Trophoblast cell (in vitro differentiated cells and primary cell): ENCODE measurements around the gene PHF3.

Experiments
- DNase-seq, 2 donors: peaks; one replicate each; pipeline ENCODE4 v3.0.0-alpha.2; 2016
- H2AFZ ChIP-seq: 2 replicates; pipeline ENCODE4 v1.6.1; 2013; ENCODE audit warnings: low read length, moderate library complexity, mild to moderate bottlenecking; ENCODE audit not compliant: insufficient read depth, poor library complexity
- H2AK5ac ChIP-seq: 2 replicates; pipeline ENCODE4 v1.6.1; 2013; ENCODE audit warnings: mild to moderate bottlenecking, low read length
- H2BK120ac ChIP-seq: 2 replicates; pipeline ENCODE4 v1.6.1; 2013; ENCODE audit warnings: low read length, mild to moderate bottlenecking, moderate library complexity; ENCODE audit not compliant: insufficient read depth, poor library complexity
- H2BK12ac ChIP-seq: 2 replicates; pipeline ENCODE4 v1.6.1; 2013; ENCODE audit warnings: mild to moderate bottlenecking, low read length, moderate library complexity
- H2BK5ac ChIP-seq: 2 replicates; pipeline ENCODE4 v1.6.1; 2013; ENCODE audit warnings: low read length, low read depth, moderate library complexity, mild to moderate bottlenecking; ENCODE audit not compliant: poor library complexity
- H3K14ac ChIP-seq: 2 replicates; pipeline ENCODE4 v1.6.1; 2013; ENCODE audit warnings: mild to moderate bottlenecking, low read length
- H3K18ac ChIP-seq: 2 replicates; pipeline ENCODE4 v1.6.1; 2013; ENCODE audit warnings: mild to moderate bottlenecking, low read length
- H3K23ac ChIP-seq: 2 replicates; pipeline ENCODE4 v1.6.1; 2013; ENCODE audit warnings: low read length
- H3K27ac ChIP-seq: 2 replicates; pipeline ENCODE4 v1.5.1; 2013; ENCODE audit warnings: low read depth, mild to moderate bottlenecking, inconsistent platforms, low read length, moderate library complexity
- H3K27me3 ChIP-seq: 2 replicates; pipeline ENCODE4 v1.6.1; 2013; ENCODE audit warnings: inconsistent platforms, mild to moderate bottlenecking, low read length, moderate library complexity; ENCODE audit not compliant: insufficient read depth
- H3K36me3 ChIP-seq, 2 experiments: 1 replicate in 1 of 2; 2 replicates in 1 of 2; pipeline ENCODE4 v1.6.1; 2013; ENCODE audit warnings: low read length in 2 of 2, mild to moderate bottlenecking in 2 of 2, moderate library complexity in 1 of 2; ENCODE audit not compliant: insufficient read depth in 2 of 2, control insufficient read depth in 1 of 2
- H3K4ac ChIP-seq: 2 replicates; pipeline ENCODE4 v1.6.1; 2013; ENCODE audit warnings: low read depth, mild to moderate bottlenecking, low read length, moderate library complexity
- H3K4me1 ChIP-seq, 2 experiments: 1 replicate in 1 of 2; 2 replicates in 1 of 2; pipeline ENCODE4 v1.6.1; 2013; ENCODE audit warnings: low read length in 2 of 2, mild to moderate bottlenecking in 2 of 2, moderate library complexity in 1 of 2; ENCODE audit not compliant: insufficient read depth in 2 of 2, control insufficient read depth in 1 of 2
- H3K4me2 ChIP-seq: 2 replicates; pipeline ENCODE4 v1.6.1; 2013; ENCODE audit warnings: inconsistent platforms, mild to moderate bottlenecking, low read length, moderate library complexity
- H3K4me3 ChIP-seq: 2 replicates; pipeline ENCODE4 v1.5.1; 2013; ENCODE audit warnings: mild to moderate bottlenecking, low read depth, low read length, inconsistent platforms
- H3K79me1 ChIP-seq: one replicate; pipeline ENCODE4 v1.6.1; 2013; ENCODE audit warnings: low read length
- H3K79me2 ChIP-seq: 2 replicates; pipeline ENCODE4 v1.6.1; 2013; ENCODE audit warnings: low read length, mild to moderate bottlenecking; ENCODE audit not compliant: control insufficient read depth, insufficient read depth, poor library complexity
- H3K9ac ChIP-seq: 2 replicates; pipeline ENCODE4 v1.6.1; 2013; ENCODE audit warnings: mild to moderate bottlenecking, low read length
- H3K9me3 ChIP-seq: 2 replicates; pipeline ENCODE4 v1.6.1; 2013; ENCODE audit warnings: low read depth, mild to moderate bottlenecking, control low read depth, inconsistent platforms, low read length; ENCODE audit not compliant: insufficient read depth
- H4K12ac ChIP-seq: 2 replicates; pipeline ENCODE4 v1.6.1; 2013; ENCODE audit warnings: low read depth, mild to moderate bottlenecking, low read length, moderate library complexity
- H4K8ac ChIP-seq: 2 replicates; pipeline ENCODE4 v1.6.1; 2013; ENCODE audit warnings: low read depth, mild to moderate bottlenecking, low read length, moderate library complexity
- H4K91ac ChIP-seq: one replicate; pipeline ENCODE4 v1.6.1; 2013; ENCODE audit warnings: low read depth, mild to moderate bottlenecking, low read length, moderate library complexity
- WGBS: extraction: QIAGEN DNeasy Blood & Tissue Kit; methylation state at CpG from one replicate; pipeline ENCODE4 v1.1.7; 2013; ENCODE audit warnings: missing lambda C conversion rate; ENCODE audit not compliant: insufficient read length, insufficient coverage; ENCODE audit errors: extremely low coverage; 5-methylcytosine and 5-hydroxymethylcytosine counted together

PHF3 gene

DNA sequence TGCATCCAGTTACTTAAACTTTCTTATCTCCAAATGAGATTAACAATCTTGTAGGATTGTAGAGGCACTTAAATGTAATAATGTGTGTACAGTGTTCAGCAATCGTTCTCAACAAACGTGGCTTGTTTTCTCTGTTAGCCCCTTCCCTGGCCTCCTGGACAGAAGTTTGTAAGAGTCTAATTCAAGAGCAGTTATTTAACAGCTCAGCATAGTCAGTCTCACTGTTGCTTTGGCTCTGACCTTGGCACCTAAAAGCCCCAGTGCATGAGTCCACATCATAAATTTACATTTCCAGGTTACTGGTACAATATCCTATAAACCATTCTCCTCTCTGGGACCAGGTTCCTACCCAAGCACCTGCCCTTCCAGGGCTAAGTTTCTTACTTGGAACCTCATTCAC lies 11.5 kb upstream of the PHF3 start:
- Histone ChIP-seq H2BK12ac (no peak overlapping the region), H3K36me3 (no peaks in the 10 kb centered on the region), H3K9me3 (no peaks in the 10 kb centered on the region), H3K79me2 (no peaks in the 10 kb centered on the region), H4K91ac (no peak overlapping the region), H2BK5ac (no peak overlapping the region), H3K79me1 (no peaks in the 10 kb centered on the region), H4K8ac (no peak overlapping the region), H3K27ac (no peak overlapping the region), H2BK120ac (no peak overlapping the region), H3K9ac (no peak overlapping the region), H3K4me1 (no peaks in the 10 kb centered on the region), H3K27me3 (no peaks in the 10 kb centered on the region), H2AFZ (no peak overlapping the region), H3K23ac (no peak overlapping the region), H3K4me2 (no peak overlapping the region), H3K4me3 (no peak overlapping the region), H2AK5ac (no peak overlapping the region), H4K12ac (no peak overlapping the region), H3K14ac (no peak overlapping the region), H3K4ac (no peak overlapping the region), H3K18ac (no peak overlapping the region)
- WGBS: no CpG with 5 or more reads among the region's 2 CpGs
- peak in 1 of 2 donors; percentile 31 for DNase-seq

DNA sequence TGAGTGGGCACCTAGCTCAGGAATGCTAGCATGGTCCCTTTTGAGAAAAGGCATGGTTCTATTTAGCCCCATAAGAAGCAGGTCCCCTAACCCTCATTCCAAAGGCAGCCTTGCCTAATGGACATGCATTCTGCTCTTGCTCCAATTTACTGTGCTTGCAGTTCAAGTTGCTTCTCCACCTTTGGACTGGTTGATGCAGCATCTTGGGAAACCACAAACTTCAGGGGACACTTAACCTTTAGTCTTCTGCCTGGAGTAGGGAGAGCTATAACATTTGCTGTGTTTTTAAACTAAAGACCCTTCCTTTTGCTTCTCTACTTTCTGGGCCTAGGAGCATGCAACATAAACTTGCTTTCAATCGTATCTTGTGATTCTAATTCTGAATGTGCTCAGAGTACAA lies 5.1 kb upstream of the PHF3 start:
- no peak overlapping the region for H3K23ac ChIP-seq
- no peaks in the 10 kb centered on the region for H3K79me2 ChIP-seq
- no peaks in the 10 kb centered on the region for H3K9me3 ChIP-seq
- H4K12ac ChIP-seq: no peak overlapping the region
- WGBS: no CpG with 5 or more reads among the region's 1 CpG
- H3K36me3 ChIP-seq: no peaks in the 10 kb centered on the region
- H3K27me3 ChIP-seq: no peaks in the 10 kb centered on the region
- no peak overlapping the region for H2BK12ac ChIP-seq
- no peak overlapping the region for H3K4me2 ChIP-seq
- H3K4me1 ChIP-seq: peaks cover 0 to 3% of the 10 kb centered on the region in 2 experiments
- H4K91ac ChIP-seq: no peak overlapping the region
- peaks cover 2% of the 10 kb centered on the region for H3K79me1 ChIP-seq
- H2AK5ac ChIP-seq: no peak overlapping the region
- no peak overlapping the region for H2BK5ac ChIP-seq
- no peak for DNase-seq
- no peak overlapping the region for H3K4me3 ChIP-seq
- no peak overlapping the region for H3K27ac ChIP-seq
- H4K8ac ChIP-seq: no peak overlapping the region
- no peak overlapping the region for H3K4ac ChIP-seq
- no peak overlapping the region for H3K14ac ChIP-seq
- no peak overlapping the region for H3K18ac ChIP-seq
- H3K9ac ChIP-seq: no peak overlapping the region
- no peak overlapping the region for H2BK120ac ChIP-seq
- H2AFZ ChIP-seq: no peak overlapping the region

DNA sequence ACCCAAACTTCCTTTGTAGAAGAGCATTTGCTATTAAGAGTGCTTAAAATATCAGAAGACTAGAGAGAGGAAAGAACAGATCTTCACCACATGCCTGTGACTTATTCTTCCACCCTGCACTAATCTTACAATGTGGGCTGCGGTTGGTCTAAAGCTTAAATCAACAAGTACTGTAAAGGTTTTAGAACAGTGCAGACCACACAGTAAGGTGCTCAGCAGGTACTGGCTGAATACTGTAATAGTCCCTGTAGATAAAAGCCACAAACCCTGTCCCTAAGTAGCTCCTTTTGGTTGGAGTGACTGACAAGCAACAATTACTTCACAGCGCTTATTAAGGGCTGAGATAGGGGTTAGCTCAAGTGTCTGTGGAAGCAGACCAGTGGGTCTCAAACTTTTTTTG lies 972 bp upstream of the PHF3 start:
- Histone ChIP-seq H3K36me3 (no peaks in the 10 kb centered on the region), H3K4me3 (no peak overlapping the region), H3K79me2 (peaks cover 4% of the 10 kb centered on the region), H4K8ac (no peak overlapping the region), H2BK12ac (no peak overlapping the region), H3K79me1 (peaks cover 10% of the 10 kb centered on the region), H3K4me1 (peaks cover 0 to 3% of the 10 kb centered on the region in 2 experiments), H4K91ac (no peak overlapping the region), H2AK5ac (no peak overlapping the region), H3K27me3 (no peaks in the 10 kb centered on the region), H3K4me2 (no peak overlapping the region), H2BK120ac (no peak overlapping the region), H2AFZ (no peak overlapping the region), H3K9ac (no peak overlapping the region), H3K4ac (no peak overlapping the region), H3K23ac (no peak overlapping the region), H2BK5ac (no peak overlapping the region), H3K18ac (no peak overlapping the region), H3K27ac (no peak overlapping the region), H3K14ac (no peak overlapping the region), H3K9me3 (no peaks in the 10 kb centered on the region), H4K12ac (no peak overlapping the region)
- WGBS: no CpG with 5 or more reads among the region's 2 CpGs
- DNase-seq: no peak

GRCh38 chr6:63635215-63635587 lies 401 bp upstream of the PHF3 start:
- Histone ChIP-seq H2BK120ac (peak overlapping the region; percentile 48), H3K23ac (no peak overlapping the region), H3K14ac (no peak overlapping the region), H3K36me3 (no peaks in the 10 kb centered on the region), H3K4me2 (peak overlapping the region; percentile 97), H2AK5ac (no peak overlapping the region), H3K27me3 (no peaks in the 10 kb centered on the region), H3K4ac (no peak overlapping the region), H2AFZ (peak overlapping the region; percentile 80), H3K79me2 (peaks cover 4% of the 10 kb centered on the region), H3K18ac (no peak overlapping the region), H3K4me3 (peak overlapping the region; percentile 100), H3K27ac (no peak overlapping the region), H3K4me1 (peaks cover 0 to 3% of the 10 kb centered on the region in 2 experiments), H2BK12ac (peak overlapping the region; percentile 26), H3K9me3 (no peaks in the 10 kb centered on the region), H3K9ac (peak overlapping the region; percentile 85), H2BK5ac (no peak overlapping the region), H4K91ac (peak overlapping the region; percentile 31), H3K79me1 (peaks cover 10% of the 10 kb centered on the region), H4K8ac (peak overlapping the region; percentile 58), H4K12ac (peak overlapping the region; percentile 80)
- DNase-seq: no peak
- no CpG with 5 or more reads among the region's 5 CpGs for WGBS
